OCI-LY3 (cell line): ENCODE results near the gene CXCL10.
A peak's percentile ranks its signal among the peaks of the same experiment; 100 is the strongest.

Experiments
- H2AFZ ChIP-seq: fragments of 200-600, 300-600 bp; shearing (Covaris generic); 2 replicates; pipeline ENCODE4 v1.6.0; 2014; ENCODE audit warnings: antibody characterized with exemption, low read depth, low read length
- H3K27ac ChIP-seq: fragments of 200-600, 300-600 bp; sonication (generic); 2 replicates; pipeline ENCODE4 v1.5.1; 2014; ENCODE audit warnings: mild to moderate bottlenecking, low read length, moderate library complexity, mixed read lengths
- H3K27me3 ChIP-seq: fragments of 200-600, 300-600 bp; sonication (generic); 2 replicates; pipeline ENCODE4 v1.6.1; 2014; ENCODE audit warnings: low read depth, low read length, mixed read lengths
- H3K36me3 ChIP-seq: fragments of 200-600, 300-600 bp; sonication (generic); replicated peaks from 2 replicates; pipeline ENCODE3; 2014; ENCODE audit warnings: low read depth, low read length, mixed read lengths
- H3K4me1 ChIP-seq: fragments of 300-600, 200-600 bp; sonication (generic); 2 replicates; pipeline ENCODE4 v1.6.1; 2014; ENCODE audit warnings: low read length, mixed read lengths
- H3K4me2 ChIP-seq: fragments of 200-600, 300-600 bp; sonication (generic); 2 replicates; pipeline ENCODE4 v1.6.1; 2014; ENCODE audit warnings: low read length, mixed read lengths
- H3K4me3 ChIP-seq: fragments of 300-600, 200-600 bp; sonication (generic); 2 replicates; pipeline ENCODE4 v1.5.1; 2014; ENCODE audit warnings: antibody characterized with exemption, mild to moderate bottlenecking, low read length, moderate library complexity
- H3K79me2 ChIP-seq: fragments of 300-600, 200-600 bp; shearing (Covaris generic); 2 replicates; pipeline ENCODE4 v1.6.1; 2014; ENCODE audit warnings: mild to moderate bottlenecking, low read length, mixed read lengths
- H3K9ac ChIP-seq: fragments of 300-600, 200-600 bp; shearing (Covaris generic); 2 replicates; pipeline ENCODE4 v1.6.0; 2014; ENCODE audit warnings: mild to moderate bottlenecking, low read length, moderate library complexity
- H3K9me3 ChIP-seq: fragments of 200-600, 300-600 bp; shearing (Covaris generic); 2 replicates; pipeline ENCODE4 v1.6.1; 2014; ENCODE audit warnings: low read length, mixed read lengths; ENCODE audit not compliant: insufficient read depth
- H4K20me1 ChIP-seq: fragments of 200-600, 300-600 bp; sonication (generic); 2 replicates; pipeline ENCODE4 v1.6.1; 2016; ENCODE audit warnings: low read length, mixed read lengths; ENCODE audit not compliant: insufficient read depth
- CTCF ChIP-seq: fragments of 200-600, 300-600 bp; sonication (generic); IDR thresholded peaks from 2 replicates; pipeline ENCODE4 v1.5.1; 2014; ENCODE audit warnings: antibody characterized with exemption, low read length, low read depth
- EZH2phosphoT487 ChIP-seq: fragments of 200-600 bp; shearing (Covaris generic); IDR thresholded peaks from 2 replicates; pipeline ENCODE4 v1.6.1; 2018; ENCODE audit warnings: antibody characterized with exemption, mixed run types, low read depth

CXCL10 gene

GRCh38 chr4:76007089-76007862, 16.0 kb downstream of the CXCL10 start, which contains the start of gene CXCL9:
Gene CXCL9 (minus strand): TSS chr4:76007509. CDS start chr4:76007449, 60 bp downstream.
- Histone ChIP-seq H3K27ac (no peak within 1 kb of the TSS), H4K20me1 (no peaks in the 10 kb centered on the region), H3K4me2 (peak within 1 kb of the TSS; percentile 18; the same call in 1 of the 2 replicates), H3K27me3 (no peaks in the 10 kb centered on the region), H3K9me3 (no peaks in the 10 kb centered on the region), H3K9ac (peak within 1 kb of the TSS; percentile 2; the same call in 1 of the 2 replicates), H3K36me3 (peaks cover 14% of the 10 kb centered on the region), H2AFZ (no peak within 1 kb of the TSS), H3K79me2 (no peaks in the 10 kb centered on the region), H3K4me1 (peaks cover 86% of the 10 kb centered on the region), H3K4me3 (no peak within 1 kb of the TSS)
- TF ChIP-seq CTCF (no peak), EZH2phosphoT487 (no peak)

DNA sequence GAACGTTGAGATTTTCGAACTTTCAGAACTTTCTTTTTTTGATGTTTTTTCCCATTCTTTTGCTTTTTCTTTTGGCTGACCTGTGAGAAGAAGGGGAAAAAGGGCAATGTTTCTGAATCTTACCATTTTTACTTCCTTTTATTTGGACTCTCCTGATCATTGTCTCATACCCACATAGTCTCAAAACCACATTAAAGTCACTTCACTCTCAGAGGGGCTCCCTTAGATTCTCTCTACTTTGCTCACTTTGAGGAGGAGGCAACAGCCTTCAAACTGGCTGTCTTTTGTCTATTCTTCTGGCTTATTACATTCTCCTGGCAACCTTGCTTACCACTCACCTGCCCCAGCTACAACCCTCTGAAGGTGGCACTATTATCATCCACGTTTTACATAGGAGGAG, 19.7 kb downstream of the CXCL10 start:
- no peak overlapping the region for H3K4me2 ChIP-seq
- no peak overlapping the region for H3K4me3 ChIP-seq
- peaks cover 79% of the 10 kb centered on the region for H3K4me1 ChIP-seq
- peaks cover 14% of the 10 kb centered on the region for H3K36me3 ChIP-seq
- no peaks in the 10 kb centered on the region for H4K20me1 ChIP-seq
- H3K27me3 ChIP-seq = no peaks in the 10 kb centered on the region
- no peak overlapping the region for H2AFZ ChIP-seq
- peak overlapping the region; percentile 10; the same call in 1 of the 2 replicates for H3K27ac ChIP-seq
- no peaks in the 10 kb centered on the region for H3K9me3 ChIP-seq
- TF ChIP-seq CTCF (peak; percentile 23), EZH2phosphoT487 (no peak)
- H3K79me2 ChIP-seq = no peaks in the 10 kb centered on the region
- H3K9ac ChIP-seq = peak overlapping the region; percentile 8; the same call in 1 of the 2 replicates

- Histone ChIP-seq H3K9me3 (no peaks in the 10 kb centered on the region), H3K4me2 (no peak overlapping the region), H3K9ac (peak overlapping the region; percentile 6; the same call in 1 of the 2 replicates), H3K4me1 (peaks cover 73% of the 10 kb centered on the region), H3K79me2 (no peaks in the 10 kb centered on the region), H3K4me3 (no peak overlapping the region), H3K27ac (no peak overlapping the region), H2AFZ (no peak overlapping the region; the same call in 1 of the 2 replicates), H3K36me3 (peaks cover 14% of the 10 kb centered on the region), H4K20me1 (no peaks in the 10 kb centered on the region), H3K27me3 (no peaks in the 10 kb centered on the region)
- TF ChIP-seq CTCF (no peak), EZH2phosphoT487 (no peak)
These were observed 20.3 kb downstream of the CXCL10 start for GRCh38 chr4:76003035-76003434.

DNA sequence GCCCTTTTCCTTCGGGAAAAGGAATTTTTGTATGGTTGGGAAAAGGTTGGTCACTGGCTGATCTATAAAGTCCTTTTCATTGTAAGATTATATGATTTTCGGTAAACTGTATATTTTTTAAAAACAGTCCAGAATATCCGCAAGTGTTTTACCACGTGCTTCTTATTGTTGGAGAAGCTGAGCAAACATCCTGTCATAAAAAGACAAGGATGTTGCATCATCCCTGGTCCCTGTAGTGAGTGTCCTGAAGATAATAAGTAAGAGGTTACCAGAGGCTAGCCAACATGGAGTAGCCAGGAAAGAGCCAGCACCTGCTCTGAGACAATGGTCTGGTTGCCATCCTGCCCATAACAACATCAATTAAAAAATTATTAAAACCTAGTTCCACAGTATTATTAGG, 21.1 kb downstream of the CXCL10 start:
- no peak overlapping the region for H3K9ac ChIP-seq
- no peak overlapping the region for H3K4me3 ChIP-seq
- H3K36me3 ChIP-seq = peaks cover 12% of the 10 kb centered on the region
- no peak overlapping the region for H2AFZ ChIP-seq
- no peak overlapping the region for H3K4me2 ChIP-seq
- no peaks in the 10 kb centered on the region for H3K79me2 ChIP-seq
- no peak for TF ChIP-seq EZH2phosphoT487
- TF ChIP-seq CTCF = no peak
- no peaks in the 10 kb centered on the region for H3K9me3 ChIP-seq
- peaks cover 66% of the 10 kb centered on the region for H3K4me1 ChIP-seq
- no peaks in the 10 kb centered on the region for H3K27me3 ChIP-seq
- no peak overlapping the region for H3K27ac ChIP-seq
- no peaks in the 10 kb centered on the region for H4K20me1 ChIP-seq
